IPS-11a (cell line): ENCODE results near the gene SUB1.
"Not testable (repeated sequence)": the region's sequence is repeated elsewhere in the genome, so short reads cannot be mapped to it uniquely, and the experiment has no call there.

ENCODE experiments used
- H3K4me3 ChIP-seq: one replicate; pipeline ENCODE4 v1.5.1; 2013; ENCODE audit warnings: low read depth, low read length, control low read depth

SUB1 gene

DNA sequence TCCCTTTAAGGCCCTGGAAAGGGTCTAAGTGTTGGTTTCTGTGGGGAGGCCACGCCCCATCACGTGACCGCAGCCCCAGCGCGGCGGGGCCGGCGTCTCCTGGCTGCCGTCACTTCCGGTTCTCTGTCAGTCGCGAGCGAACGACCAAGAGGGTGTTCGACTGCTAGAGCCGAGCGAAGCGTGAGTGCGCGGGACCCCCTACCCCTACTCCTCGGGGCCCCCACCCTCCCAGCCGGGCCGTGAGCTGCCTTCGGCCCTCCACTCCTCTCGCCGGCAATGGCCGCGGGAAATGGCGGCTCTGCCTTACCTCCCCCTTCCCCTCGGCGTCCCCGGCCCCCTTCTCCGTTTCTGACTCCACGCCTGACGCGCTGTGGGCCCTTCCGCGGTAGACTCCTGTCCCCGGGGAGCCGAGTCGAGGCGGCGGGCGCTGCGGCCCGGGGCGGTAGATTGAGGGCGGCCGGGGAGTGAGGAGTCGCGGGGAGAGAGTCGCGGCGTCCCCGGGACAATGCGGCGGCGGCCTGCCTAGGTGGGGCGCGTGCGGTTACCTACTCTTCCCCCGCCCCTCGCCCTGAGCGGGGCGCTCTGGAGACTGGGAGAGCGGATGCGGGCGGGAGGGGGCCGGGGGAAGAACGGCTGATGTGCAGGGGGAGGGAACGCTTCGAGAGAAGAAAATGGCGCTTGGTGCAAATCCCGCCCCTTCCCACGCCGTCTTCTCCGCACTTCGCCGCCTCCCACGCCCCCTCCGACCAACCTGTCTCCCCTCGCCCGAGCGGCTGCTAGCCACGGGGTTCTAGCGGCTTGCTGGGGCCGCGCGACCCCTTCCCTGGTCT is at the start of gene SUB1:
Gene SUB1 (plus strand): TSS at position 112 of the 830 bp plus-strand sequence. CDS start 2,956 bp downstream, outside the sequence.
- peak within 1 kb of the TSS; percentile 84 for H3K4me3 ChIP-seq

GRCh38 chr5:32536246-32536645 is 49.1 kb upstream of the SUB1 start:
- H3K4me3 ChIP-seq = no peak overlapping the region

- H3K4me3 ChIP-seq = not testable (repeated sequence)
Measured at GRCh38 chr5:32537437-32538029, 47.8 kb upstream of the SUB1 start.

DNA sequence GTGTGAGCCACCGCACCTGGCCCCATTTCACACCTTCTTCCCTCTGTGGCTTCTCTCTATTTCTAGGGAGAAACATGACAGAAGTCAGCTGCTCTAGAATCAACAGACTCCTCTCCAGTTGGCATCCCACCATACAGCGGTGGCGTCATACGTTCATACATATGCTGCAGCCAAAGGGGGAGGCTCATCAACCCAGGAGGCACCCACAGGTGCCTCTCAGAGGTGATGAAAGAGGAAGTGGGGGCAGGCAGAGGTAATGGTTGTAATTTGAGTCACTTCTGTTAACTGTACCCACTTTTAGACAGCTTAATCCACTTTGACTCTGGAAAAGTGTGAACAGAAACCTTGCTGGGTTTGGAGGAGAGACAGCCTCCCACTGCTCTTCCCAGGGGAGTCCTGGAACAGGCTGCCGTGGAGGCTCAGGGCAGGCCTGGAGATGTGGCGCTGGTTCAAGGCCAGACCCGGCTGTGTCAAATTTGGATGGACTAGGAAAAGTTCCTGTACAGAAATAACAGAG is 47.3 kb upstream of the SUB1 start:
- no peak overlapping the region for H3K4me3 ChIP-seq

DNA sequence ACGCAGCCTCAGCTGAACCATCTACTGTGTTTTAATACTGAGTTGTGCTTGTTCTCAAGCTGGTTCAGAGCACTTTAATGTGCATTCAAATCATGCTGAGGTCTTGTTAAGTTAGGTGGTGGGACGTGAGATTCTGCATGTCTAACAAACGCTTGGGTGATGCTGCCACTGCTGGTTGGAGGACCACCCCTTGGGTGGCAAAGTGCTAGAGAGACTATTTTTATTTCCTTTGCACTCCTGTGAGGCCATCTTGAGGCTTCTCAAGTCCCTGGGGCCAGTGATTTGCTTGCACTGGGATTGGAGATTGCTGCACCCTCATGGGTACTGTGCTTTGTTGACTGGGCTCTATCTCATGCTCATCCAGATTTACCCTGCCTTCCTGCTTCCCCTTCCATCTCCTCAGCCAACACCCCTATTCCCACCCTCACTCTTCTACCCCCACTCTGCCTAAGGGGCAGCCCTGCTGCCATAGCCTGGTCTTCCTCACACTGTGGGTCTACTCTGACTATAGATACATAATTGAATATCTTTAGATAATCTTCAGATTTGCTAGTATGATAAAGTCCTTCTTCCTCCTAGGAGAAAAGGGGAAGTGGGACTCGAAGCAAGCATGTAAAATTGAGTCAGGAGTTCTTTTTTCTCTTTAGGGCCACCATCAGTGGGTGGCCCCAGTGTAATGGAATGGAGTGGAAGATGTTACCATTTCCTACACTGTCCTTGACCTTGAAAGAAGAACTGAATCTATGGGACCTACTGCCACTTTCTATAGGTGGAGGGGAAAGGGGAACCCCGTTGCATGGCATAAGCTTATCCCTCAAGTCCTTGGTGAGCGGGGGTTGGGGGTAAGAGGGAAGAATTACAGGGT is 45.1 kb upstream of the SUB1 start:
- no peak overlapping the region for H3K4me3 ChIP-seq

DNA sequence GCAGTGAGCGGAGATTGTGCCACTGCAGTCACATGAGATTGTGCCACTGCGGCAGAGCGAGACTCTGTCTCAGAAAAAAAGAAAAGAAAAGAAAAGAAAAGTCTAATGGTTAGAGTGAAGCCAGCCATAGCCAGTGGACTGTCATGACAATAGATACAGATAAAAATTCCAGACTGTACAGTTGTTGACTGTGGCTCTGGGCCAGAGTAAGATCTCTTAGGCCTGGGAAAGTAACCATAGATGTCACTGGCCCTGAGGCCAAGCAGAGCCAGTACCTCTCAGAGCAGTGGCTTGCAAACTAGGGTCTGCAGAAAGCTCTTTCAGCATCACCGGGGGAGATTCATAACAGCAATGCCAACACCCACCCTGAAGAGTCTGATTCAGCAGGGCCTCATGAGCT is 44.1 kb upstream of the SUB1 start:
- H3K4me3 ChIP-seq = no peak overlapping the region

DNA sequence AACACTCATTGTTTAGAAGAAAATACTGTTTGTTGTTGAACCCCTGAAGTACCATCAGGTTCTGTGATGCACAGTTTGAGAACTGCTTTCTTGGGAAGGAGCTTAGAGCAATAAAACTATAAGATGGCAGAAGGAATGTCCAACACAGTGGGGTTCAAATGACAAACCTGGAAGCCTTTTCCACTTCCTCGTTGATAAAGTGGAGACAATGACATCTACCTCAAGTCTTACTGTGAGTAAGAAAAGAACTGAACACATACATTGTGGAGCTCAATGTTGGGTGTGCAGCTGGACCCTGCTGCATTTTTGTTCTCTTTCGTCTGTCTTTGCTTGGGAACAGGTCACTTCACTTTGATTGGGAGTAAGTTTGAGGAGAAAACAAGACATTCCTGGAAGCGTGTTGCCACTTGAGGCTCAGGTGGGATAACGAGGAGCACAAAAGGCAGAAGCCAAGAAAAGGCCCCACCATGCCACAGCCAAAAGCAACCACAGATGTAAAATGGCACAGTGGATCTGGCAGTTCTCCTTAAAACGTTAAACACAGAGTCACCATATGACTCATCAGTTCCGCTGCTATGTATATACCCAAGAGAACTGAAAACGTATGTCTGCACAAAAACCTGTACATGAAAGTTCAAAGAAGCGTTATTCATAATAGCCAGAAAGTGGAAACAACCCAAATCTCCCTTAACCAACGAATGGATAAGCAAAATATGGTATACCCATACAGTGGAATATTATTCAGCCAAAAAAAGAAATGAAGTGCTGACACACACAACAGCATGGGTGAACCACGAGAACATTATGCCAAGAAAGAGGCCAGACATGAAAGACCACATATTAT is 42.9 kb upstream of the SUB1 start:
- H3K4me3 ChIP-seq = no peak overlapping the region

GRCh38 chr5:32543291-32543690 is 42.1 kb upstream of the SUB1 start:
- no peak overlapping the region for H3K4me3 ChIP-seq

- H3K4me3 ChIP-seq = no peak overlapping the region
Measured at GRCh38 chr5:32545102-32545800, 40.1 kb upstream of the SUB1 start.

DNA sequence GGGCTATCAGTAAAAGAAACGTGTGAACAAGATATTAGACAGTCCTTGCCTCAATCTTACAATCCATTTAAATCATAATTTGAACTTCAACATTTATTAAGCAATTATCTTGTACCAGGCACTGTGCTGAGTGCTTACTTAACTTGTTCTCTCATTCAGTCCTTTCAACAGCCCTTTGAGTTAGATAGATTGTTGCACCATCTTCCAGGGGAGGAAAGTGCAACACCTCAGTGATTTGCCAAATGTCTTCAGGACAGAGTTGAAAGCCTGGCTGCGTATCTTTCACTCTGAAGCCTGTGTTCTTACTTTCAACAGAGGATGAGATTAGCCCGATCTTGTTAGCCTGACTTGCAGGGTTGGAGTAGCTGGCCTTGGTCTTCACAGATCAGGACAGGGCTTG is 34.2 kb upstream of the SUB1 start:
- H3K4me3 ChIP-seq = no peak overlapping the region

- H3K4me3 ChIP-seq = no peak overlapping the region
Measured at GRCh38 chr5:32551865-32552264, 33.5 kb upstream of the SUB1 start.

GRCh38 chr5:32552491-32552890 is 32.9 kb upstream of the SUB1 start:
- not testable (repeated sequence) for H3K4me3 ChIP-seq

DNA sequence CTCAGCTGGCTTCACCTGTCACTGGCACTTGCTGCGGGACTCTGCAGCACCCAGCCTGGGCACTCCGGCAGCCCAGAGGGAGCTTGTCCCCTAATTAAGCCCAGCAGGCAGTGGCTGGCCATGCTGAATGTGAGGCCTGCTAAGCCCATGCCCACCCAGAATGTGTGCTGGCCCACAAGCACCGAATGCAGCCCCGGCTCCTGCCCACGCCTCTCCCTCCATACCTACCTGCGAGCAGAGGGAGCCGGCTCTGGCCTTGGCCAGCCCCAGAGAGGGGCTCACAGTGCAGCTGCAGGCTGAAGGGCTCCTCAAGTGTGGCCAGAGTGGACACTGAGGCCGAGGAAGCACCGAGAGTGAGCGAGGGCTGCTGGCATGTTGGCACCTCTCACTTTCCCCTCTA is 32.4 kb upstream of the SUB1 start:
- H3K4me3 ChIP-seq = no peak overlapping the region

DNA sequence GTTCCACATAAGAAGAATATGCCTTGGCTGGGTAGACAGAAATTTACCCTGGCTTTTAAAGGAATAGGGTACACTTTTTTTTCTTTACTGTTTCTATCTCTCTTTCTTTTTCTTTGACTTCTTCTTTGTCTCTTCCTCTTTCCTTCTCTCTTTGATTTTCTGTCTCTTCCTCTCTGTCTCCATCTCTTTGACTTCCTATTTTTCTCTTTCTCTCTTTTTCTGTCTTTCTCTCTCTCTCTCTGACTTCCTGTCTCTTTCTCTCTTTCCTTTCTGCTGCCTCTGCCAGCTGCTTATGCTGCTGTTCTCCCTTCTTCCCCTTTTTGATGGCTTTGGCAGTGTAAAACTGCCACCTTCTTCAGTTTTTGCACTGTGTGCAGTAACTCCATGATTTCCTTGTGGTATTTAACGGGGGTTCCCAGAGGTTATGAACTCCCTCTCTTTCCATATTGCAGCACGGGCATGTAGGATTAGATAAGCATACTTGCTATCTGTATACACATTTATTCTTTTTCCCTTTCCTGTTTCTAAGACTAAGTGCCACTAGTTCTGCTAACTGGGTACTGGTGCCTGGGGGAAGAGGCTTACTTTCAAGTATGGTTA is 31.1 kb upstream of the SUB1 start:
- H3K4me3 ChIP-seq = not testable (repeated sequence)

DNA sequence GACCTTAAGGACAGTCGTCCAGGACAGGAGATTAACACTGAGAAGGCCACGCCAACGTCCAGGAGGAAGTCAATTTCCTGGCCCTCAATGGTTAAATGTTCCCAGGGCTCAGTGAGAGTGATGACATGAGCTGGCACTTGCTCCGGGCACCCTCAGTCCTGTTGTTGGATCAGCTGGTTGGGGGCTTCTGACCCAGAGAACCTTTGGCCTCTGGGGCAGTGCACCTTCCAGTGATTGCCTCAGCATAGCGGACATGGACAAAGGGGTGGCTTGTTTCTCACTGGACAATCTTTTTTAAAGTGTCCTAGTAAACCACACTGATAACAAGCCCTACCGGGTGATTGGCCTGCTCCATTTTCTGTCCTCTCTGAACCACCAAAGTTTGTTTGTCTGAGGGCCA is 28.8 kb upstream of the SUB1 start:
- H3K4me3 ChIP-seq = not testable (repeated sequence)

DNA sequence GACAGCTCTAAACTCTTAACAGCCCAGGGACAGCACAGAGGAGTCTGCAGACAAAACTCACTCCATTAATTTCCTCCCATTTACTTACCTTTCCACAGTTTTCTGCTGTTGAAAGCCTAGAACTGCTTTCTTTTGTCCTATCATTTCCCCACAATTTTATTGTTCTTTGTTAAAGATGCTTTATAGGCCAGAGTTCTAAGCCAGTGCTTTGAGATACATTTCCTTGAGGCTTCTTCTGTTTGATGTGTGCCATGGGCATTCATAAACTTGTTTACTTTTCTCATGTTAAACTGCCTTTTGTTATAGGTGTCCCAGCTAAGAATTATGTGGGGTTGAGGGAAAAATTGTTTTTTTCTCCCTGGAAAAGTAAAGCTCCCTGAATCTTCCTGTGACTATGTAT is 25.9 kb upstream of the SUB1 start:
- H3K4me3 ChIP-seq = no peak overlapping the region

DNA sequence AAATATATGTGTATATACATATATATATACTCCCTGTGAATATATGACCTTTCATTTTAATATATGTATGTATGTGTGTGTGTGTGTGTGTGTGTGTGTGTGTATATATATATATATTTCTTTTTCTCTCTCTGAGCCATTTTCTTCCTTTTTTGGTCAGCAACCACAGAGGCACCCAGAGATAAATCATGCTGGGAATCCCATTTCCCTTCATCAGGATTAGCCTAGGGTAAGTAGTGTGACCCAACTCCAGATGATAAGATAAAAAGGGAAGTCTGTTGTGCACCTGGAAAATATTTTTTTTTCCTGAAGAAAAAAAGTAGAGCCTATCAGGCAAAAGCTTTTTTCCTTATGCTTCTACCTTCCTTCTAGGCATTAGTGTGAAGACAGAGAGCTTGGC is 25.4 kb upstream of the SUB1 start:
- H3K4me3 ChIP-seq = no peak overlapping the region

GRCh38 chr5:32562056-32562455 is 23.3 kb upstream of the SUB1 start:
- H3K4me3 ChIP-seq = no peak overlapping the region

DNA sequence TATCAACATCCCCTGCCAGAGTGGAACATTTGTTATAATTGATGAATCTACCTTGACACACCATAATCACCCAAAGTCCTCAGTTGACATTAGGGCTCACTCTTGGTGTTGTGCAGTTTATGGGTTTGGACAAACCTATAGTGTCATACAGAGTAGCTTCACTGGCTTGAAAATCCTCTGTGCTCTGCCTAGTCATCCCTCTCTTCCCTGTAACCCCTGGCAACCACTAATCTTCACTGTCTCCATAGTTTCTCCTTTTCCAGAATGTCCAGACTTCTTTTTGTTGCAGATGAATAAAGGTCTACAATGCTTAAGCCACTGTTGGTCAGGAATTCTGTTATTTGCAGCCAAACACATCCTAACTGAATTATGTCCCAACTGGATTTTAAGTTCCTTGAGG is 22.5 kb upstream of the SUB1 start:
- no peak overlapping the region for H3K4me3 ChIP-seq

DNA sequence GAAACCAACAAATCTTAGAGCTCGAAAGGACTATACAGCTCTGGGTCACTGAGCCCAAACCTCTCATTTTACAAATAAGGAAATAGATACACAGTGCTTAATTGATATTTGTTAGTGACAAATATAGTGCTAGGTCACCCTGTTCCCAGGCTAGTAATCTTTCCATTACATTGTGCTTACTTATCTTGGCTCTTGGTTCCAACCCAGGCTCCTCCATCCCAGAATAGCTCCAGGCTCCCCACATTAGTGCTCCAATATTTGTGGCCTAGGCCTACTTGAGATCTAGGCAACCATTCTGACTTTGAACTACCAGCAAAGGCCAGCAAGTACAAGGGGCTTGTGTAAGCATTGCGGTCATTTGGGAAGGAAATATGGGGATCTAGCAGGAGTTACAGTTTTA is 21.7 kb upstream of the SUB1 start:
- H3K4me3 ChIP-seq = no peak overlapping the region
